OCI-LY1 (cell line): ENCODE results near the gene MUC2.

Experiments
- CTCF ChIP-seq: fragments of 200-600 bp; sonication (generic), shearing (Covaris generic); IDR thresholded peaks from 2 replicates; pipeline ENCODE4 v1.5.1; 2017; ENCODE audit warnings: mild to moderate bottlenecking, antibody characterized with exemption, low read length, moderate library complexity, mixed read lengths
- EZH2 ChIP-seq: fragments of 200-600 bp; sonication (generic), shearing (Covaris generic); IDR thresholded peaks from 2 replicates; pipeline ENCODE4 v1.8.0; 2017; ENCODE audit warnings: borderline replicate concordance, mixed run types, mild to moderate bottlenecking, antibody characterized with exemption, low read length, moderate library complexity, mixed read lengths

- TF ChIP-seq CTCF, result no peak
- TF ChIP-seq EZH2, result no peak
Measured at GRCh38 chr11:1030556-1030955, 44.1 kb upstream of the MUC2 start.
